GM18951 (cell line): Measurements from ENCODE around the gene NLN.
"Not testable (repeated sequence)": the region's sequence is repeated elsewhere in the genome, so short reads cannot be mapped to it uniquely, and the experiment has no call there.

Experiments
- POLR2A ChIP-seq: IDR thresholded peaks from 4 replicates; pipeline ENCODE4 v1.6.1; 2011; ENCODE audit warnings: mild to moderate bottlenecking; ENCODE audit not compliant: insufficient read length, insufficient read depth; ENCODE audit errors: extremely low read depth
- in situ Hi-C: fragments of 300-500 bp; cut with MboI; formaldehyde crosslinking; loops from one replicate; pipeline ENCODE4 v1.12.0; 2022; ENCODE audit warnings: low sequenced_read_pairs, mixed read lengths, inconsistent platforms; ENCODE audit not compliant: unreplicated experiment

The NLN gene

DNA sequence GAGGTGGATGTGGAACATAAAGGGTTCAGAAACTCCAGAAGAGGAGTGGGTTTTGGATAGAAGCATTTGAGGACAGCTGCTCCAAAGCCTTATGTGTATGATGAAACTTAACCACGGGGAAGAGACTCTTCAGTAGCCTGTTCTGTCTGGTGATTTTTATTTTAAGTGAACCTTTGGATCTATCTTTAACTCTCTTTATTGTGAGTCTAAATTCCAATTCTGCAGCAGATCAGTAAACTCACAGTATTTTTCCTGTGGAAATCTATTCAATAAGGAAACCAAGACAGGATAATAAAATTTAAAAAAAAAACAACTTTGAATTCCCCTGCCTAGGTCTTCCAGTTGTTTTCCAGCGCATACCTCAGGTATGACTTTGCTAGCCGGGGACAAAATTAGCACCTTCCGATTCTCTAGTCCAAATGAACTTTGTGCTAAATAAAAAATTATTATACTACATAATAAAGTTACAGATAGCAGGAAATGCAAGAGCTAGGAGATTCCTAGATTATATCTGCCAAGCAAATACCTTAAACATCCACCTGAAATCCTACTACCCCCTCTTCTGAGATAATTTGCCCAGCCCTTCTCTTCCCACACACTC lies 101.9 kb downstream of the NLN start:
- in situ Hi-C loops, result no loop called here
- TF ChIP-seq POLR2A, result no peak

DNA sequence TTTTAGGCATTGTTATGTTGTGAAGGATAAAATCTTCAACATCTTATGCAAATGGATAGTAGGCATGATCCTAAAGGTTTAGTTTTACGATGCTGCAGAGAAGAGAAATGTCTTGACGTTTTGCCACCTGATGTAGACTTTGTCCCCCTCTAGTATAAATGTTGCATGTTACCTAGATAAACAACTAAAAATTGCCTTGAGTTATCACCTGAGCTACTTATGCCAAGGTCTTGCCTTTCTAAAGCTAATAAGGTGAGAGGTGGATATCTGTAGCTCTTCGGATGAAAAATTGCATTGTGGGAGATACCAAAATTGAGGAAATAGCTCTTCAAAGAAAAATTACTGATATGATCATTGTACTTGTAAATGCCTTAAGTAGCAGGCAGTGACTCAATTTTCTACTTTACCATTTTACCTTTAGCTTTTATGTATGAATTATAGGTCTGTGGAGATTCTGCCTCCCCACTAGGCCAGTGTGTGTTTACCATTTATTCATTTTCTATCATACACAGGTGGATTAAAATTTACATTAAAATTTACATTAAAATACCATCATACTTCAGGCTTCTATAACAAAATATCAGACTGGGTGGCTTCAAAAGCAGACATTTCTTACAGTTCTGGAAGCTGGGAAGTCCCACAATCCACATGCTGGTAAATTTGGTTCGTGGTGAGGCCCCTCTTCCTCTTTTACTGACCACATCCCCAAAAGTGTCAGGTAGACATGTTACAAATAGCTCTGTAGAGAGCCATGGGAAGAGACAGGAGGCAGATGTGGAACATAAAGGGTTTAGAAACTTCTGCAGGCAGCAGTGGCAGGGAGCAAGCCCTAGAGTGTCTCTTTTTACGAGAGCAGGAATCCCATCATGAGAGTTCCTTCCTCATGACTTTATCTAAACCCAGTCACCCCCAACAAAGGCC lies 103.7 kb downstream of the NLN start:
- TF ChIP-seq POLR2A, result no peak
- in situ Hi-C loops, result no loop called here

DNA sequence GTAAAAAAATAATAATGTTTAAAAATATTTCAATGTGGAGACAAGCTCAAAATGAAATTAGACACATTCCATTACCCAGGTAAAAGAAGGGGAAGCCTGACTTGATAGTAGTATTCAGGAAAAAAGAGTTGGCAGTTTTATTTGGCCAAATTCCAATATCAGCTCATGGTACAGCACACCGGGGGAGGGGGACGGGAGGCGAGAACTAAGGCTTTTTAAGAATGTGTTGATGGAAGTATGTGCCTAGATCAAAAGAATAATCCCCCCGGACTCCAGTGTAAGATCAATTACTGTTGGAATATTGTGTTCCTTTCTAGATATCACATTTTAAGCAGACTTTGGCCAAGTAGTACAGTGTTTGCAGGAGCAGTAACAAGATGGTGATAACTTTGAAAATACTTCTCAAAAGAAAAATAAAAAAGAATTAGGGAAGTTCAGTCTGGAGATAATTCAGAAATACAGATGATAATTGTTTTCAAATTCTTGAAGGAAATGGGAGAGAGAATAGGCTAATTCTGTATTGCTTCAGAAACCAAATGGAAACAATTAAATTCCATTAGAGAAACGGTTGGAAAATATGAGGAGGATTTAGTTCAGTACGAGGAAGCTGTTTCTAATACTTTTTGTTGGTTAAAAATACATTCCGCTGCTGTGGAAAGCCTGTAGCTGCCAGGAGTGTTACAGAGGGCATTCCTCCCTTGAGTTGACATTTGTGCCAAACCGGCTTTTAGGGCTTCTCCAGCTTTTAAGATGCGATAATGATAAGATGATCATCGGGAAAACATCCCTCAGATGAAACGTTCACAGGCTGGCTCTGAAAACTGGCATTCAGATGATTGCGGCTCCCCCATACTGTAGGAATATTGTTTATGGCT lies 106.3 kb downstream of the NLN start:
- TF ChIP-seq POLR2A, result no peak
- in situ Hi-C loops, result no loop called here

DNA sequence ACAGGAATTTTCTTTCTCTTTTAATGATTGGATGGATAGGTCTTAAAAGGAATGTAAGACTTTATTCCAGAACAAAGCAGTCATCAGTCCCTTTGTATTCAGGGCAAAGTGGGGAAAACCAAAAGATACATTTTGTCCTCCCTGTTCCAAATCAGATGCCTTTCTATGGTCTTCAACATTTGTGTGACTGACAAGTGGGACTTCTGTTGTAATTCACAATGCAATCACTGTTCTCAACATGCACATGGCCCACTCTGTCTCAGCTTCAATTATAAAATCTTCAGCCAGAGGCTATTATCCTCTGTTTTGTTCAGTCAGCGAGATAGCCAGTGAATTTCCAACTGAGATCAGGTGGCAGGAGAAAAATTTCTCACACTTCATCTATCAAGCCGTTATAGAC lies 108.9 kb downstream of the NLN start:
- no peak for TF ChIP-seq POLR2A
- in situ Hi-C loops, result no loop called here

DNA sequence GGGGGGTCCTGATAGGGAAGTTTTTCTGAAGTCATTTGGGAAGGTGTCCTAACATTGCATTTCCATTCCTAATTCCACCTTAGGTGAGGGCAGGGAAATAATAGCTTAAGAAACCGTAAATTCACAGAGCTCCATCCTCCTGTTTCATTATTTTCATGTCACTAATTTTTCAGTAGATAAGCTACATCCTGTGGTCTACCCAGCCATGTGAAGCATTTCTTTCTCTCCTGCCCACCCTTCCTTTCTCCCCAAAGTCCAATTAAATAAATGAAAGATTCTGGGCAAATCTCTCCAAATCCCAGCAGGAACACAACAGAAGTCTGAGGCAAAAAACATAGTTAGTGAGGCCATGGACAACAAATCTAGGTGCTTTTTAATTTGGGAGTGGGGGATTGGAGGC lies 109.3 kb downstream of the NLN start:
- in situ Hi-C loops, result no loop called here
- no peak for TF ChIP-seq POLR2A

DNA sequence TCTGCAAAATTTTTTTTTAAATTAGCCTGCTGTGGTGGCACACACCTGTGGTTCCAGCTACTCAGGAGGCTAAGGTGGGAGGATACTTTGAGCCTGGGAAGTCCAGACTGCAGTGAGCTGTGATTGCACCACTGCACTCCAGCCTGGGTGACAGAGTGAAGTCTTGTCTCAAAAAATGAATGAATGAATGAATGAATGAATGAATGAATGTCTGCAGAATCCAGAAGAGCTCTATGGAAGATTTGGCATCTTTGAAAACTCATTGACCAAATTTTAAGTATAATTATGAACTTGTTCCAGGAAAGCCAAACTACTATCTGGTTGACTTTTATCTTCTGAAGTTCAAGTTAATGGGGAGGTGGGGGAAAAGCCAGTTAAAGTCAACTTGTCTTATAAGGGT lies 110.1 kb downstream of the NLN start:
- in situ Hi-C loops, result no loop called here
- TF ChIP-seq POLR2A, result no peak

DNA sequence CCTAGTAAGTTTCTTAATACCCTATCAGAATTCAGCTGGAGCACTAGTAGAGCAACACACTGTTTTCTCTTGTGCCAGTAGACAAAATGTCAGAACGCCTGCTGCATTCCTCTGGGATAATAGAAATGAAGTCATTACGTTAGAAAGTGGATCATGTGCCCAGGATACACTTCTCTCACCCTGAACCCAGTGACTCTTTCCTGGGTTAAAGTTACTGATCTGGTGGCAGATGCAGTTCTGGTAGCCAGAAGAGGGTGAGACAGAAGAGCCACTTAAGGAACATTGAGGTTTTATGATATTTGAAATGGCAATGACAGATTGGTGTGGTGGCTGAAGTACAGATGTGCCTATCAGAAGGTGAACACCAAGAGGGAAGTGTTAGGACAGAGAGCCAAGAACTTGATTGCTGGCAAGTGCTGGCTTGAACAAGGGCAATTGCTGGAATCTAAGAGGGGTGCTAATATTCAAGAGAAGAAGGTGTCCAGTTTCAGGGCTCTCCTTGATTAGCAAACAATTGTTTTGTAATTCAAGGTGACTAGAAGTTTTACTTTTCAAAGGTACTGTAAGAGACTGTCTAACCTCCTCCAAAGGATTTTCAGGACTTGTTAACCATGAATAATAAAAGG lies 110.7 kb downstream of the NLN start:
- in situ Hi-C loops, result no loop called here
- TF ChIP-seq POLR2A, result no peak

DNA sequence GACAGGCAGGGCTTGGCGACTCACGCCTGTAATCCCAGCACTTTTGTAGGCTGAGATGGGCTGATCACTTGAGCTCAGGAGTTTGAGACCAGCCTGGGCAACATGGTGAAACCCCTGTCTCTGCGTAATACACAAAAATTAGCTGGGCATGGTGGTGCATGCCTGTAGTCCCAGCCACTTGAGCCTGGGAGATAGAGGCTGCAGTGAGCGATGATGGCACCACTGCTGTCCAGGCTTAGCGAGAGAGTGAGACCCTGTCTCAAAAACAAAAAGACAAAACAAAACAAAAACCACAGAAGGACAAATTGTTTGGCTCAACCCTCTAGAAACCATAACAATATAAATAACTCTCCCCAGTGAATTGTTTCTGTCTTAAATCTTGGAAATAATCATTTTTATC lies 111.8 kb downstream of the NLN start:
- no peak for TF ChIP-seq POLR2A
- in situ Hi-C loops, result no loop called here

DNA sequence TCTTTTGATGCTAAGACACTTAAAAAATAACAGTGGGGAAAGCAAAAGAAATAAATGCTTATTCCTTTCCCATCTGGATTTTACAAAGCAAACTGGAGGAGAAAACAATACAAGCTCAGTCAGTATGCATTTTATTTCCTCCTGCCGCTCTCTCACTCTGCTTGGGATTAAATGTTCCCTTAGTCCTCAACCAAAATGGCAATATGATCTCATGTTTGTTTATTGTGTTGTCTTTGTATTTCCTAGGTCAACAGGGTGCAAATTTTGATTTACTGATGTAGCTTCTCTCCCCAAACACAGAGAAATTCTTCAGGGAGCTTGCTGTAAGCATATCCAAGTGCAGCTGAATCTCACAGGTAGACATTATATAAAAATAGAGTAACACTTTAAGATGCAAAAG lies 112.3 kb downstream of the NLN start:
- in situ Hi-C loops, result no loop called here
- TF ChIP-seq POLR2A, result no peak

DNA sequence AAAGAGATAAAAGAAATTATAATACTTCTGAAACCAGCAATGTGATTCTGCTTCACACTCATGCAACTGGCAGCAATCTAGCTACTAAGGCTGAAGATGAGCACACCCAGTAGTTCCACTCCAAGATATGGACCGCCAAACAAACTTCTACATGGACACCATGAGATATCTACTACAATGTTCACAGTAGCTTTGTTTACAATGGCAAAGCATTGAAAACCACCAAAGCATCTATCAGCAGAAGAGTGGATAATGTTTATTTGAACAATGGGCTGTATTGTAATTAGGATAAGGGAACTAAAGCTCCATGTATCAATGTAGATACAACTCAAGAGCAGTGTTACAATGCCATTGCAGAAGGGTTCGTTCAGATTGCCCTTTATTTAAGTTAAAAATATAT lies 113.2 kb downstream of the NLN start:
- TF ChIP-seq POLR2A, result no peak
- in situ Hi-C loops, result no loop called here

DNA sequence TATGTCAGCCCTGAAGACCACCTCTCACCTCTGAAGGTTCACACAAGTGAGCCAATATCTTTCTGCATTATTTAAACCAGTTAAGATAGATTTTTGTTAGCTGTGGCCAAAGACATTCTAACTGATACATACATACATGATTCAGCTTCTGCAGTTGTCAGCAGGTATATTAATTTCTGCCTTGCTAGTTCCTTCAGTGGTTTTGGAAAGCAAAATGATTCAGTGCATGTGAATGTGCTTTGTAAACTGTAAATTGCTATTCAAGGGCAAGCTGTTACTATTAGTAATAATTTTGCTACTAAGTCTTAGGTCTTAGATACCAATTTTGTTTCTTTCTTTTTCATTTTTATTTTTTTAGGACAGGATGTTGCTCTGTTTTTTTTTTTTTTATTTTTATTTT lies 115.1 kb downstream of the NLN start:
- no peak for TF ChIP-seq POLR2A
- in situ Hi-C loops, result no loop called here

DNA sequence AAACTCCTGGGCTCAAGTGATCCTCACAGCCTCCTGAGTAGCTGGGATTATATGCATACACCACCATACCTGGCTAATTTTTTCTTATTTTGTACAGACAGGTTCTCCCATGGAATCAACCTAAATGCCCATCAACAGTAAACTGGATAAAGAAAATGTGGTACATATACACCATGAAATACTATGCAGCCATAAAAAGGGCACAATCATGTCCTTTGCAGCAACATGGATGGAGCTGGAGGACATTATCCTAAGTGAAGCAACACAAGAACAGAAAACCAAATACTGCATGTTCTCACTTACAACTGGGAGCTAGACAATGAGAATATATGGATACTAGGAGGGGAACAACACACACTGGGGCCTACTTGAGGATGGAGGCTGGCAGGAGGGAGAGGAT lies 117.2 kb downstream of the NLN start:
- in situ Hi-C loops, result not testable (repeated sequence)

DNA sequence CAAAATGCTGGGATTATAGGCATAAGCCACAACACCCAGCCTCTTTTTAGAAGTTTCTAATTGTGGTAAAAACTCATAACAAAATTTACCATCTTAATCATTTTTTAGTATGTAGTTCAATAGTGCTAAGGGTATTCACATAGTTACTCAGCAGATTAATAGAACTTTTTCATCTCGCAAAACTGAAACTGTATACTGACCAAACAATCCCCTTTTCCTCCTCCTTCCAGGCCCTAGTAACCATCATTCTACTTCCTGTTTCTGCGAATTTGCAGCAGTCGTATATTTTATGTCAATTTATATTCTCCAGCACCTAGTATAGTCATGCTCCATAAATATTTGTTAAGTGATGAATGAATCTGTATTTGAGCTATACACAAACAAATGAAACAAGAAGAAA lies 118.1 kb downstream of the NLN start:
- TF ChIP-seq POLR2A, result no peak
- in situ Hi-C loops, result no loop called here

DNA sequence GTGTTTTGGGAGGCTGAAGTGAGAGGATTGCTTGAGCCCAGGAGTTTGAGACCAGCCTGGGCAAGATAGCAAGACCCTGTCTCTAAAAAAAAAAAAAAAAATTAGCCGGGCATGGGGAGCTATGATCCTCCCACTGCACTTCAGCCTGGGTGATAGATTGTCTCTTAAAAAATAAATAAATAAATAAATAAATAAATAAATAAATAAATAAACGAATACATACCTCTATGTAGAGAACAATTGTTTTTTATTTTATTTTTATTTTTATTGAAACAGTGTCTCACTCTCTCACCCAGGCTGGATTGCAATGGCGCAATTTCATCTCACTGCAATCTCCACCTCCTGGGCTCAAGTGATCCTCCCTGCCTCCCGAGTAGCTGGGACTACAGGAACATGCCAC lies 122.8 kb downstream of the NLN start:
- in situ Hi-C loops, result not testable (repeated sequence)
